Jurkat, Clone E6-1 (cell line): ENCODE results near the gene TSPO2.
A peak's percentile ranks its signal among the peaks of the same experiment; 100 is the strongest.

Source experiments
- DNase-seq: peaks from one replicate; pipeline ENCODE4 v3.0.0-alpha.2; 2011; ENCODE audit warnings: low read depth, low spot score
- H3K4me3 ChIP-seq: 2 replicates; pipeline ENCODE4 v1.5.1; 2011; ENCODE audit warnings: mild to moderate bottlenecking, low read length, control low read depth, moderate library complexity

The TSPO2 gene

DNA sequence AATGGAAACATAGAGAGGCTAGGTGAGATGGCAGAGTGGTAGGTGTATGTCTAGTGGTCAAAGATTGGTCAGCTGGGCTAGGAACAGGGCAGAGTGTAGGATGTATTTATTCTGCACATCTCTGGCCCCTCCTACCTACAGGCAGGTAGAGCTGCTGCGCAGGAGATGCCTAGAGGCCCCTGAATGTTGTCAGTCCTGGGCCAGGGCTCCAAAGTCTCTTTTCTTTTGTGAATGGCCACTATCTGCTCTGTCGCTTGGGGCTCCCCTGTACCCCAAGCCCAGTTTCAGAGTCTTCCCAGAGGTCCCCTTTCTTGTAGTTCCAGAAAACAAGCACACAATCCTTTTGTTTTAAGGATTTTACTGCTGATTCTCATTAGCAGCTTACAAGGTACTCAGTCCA lies 5.0 kb downstream of the TSPO2 start:
- DNase-seq = no peak
- no peak overlapping the region for H3K4me3 ChIP-seq

DNA sequence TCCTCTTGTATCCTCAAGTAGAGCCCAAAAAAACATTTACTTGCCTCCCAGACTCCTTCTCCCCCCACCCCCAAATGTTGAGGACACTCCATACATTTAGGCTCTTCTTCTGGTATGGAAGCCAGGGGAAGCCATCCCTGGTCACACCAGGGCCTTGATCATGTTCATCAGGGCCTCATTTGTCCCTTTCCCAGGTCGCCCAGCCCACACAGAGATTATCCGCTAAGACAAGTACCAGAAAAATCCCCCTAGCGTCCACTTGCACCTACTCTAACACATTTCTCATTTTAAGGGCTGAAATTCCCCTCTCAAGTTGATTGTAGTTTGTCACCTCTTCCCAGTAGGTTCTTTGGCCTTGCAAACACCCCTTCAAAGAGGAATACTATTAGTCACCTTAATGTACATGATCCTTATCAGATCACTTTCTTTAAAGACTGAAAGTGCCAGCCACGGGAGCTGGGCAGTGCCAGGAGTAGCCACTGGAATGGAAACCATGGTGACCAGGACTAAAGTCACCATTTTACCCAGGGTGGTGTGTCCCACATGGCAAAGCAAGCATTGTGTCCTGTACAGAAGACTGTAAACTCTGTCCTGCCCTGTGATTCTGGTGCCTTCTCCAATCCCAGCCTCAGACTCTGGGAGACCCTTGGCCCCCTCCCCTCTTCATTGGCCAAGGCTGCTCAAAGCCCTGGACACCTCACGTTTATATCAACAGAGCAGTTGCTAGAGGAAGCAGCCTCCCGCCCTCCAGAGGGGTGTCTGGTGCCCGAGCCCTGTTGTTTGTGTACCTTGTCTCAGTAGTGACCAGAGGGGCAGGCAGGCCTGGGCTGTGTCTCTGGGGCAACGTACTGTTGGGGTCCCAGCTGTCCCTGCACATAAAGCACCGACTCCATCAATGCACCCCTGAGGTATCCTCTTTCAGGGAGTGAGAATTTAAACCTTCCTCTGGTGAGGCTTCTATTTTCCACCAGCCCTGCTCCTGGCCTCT lies 5.8 kb downstream of the TSPO2 start:
- DNase-seq = no peak
- H3K4me3 ChIP-seq = no peak overlapping the region

DNA sequence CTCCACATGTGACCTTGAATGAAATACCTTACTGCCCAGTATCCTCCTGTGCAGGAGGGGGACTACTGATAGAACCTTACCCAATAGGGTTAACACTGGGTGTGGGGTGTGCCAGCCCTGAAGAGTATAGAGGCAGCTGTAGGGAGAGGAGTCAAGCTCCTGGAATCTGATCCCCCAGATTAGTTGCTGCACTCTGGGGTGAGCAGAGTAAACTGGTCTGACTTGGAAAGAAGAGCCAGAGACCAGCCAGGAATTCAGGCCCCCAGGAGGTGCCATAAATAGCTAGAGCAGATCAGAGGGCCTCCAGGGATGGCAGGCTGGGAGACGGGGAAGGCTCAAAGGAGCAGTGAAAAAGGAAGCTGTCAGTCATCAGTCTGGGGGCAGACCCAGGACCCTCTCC lies 7.3 kb downstream of the TSPO2 start:
- no peak for DNase-seq
- no peak overlapping the region for H3K4me3 ChIP-seq

DNA sequence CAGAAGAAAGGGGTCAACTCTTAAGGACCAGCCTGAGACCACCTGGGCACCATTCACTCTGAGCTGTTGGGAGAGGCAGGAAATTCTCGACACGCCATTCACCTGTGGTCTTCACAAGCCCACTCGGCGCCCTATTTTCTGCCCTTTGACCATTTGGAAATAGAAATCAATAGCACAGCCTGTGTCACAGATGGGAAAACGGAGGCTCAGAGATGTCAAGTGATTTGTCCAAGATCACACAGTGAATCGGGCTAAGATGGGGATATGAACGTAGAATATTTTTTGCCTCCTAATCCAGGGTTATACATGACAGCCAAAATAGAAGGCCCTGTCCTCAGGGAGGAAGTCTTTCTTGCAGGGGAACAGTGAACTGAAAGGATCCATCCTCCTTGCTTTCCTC lies 7.7 kb downstream of the TSPO2 start:
- no peak for DNase-seq
- no peak overlapping the region for H3K4me3 ChIP-seq

DNA sequence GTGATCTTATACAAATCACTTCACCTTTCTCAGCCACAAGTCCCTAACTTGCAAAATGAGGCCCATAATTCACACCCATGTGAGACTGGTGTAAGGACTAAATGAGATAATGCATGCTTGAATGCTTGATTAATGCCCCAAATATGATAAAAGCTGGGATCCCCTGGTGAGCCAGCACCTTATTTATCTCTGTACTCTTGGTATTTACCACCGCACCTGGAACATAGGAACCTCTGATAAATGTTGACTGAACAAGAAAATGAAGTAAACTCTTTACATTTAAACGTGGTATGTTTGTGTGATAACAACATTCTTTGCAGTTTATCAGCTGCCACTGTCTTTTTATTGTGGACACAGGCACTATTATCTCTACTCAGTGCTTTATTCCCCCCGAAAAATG lies 8.3 kb downstream of the TSPO2 start:
- DNase-seq = no peak

DNA sequence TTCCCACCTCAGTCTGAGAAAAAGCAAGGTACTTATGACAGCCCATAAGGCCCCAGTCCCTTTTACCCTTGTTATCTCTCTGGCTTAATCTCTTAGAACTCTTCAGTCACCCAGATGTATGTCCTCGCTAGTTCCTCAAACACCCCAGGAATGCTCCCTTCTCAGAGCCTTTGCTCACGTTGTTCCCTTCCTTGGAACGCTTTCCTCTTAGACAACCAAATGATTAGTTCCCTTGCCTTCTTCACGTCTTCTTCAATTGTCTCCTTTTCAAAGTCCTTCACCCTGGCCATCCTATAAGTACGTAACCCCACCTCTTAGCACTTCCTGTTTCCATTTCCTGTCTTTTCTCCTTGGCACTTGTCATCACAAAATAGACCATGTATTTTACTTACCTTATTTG lies 9.6 kb downstream of the TSPO2 start:
- no peak overlapping the region for H3K4me3 ChIP-seq
- DNase-seq = peak; percentile 41

More for the DNA sequence above, 8.3 kb downstream of the TSPO2 start:
- H3K4me3 ChIP-seq = no peak overlapping the region

DNA sequence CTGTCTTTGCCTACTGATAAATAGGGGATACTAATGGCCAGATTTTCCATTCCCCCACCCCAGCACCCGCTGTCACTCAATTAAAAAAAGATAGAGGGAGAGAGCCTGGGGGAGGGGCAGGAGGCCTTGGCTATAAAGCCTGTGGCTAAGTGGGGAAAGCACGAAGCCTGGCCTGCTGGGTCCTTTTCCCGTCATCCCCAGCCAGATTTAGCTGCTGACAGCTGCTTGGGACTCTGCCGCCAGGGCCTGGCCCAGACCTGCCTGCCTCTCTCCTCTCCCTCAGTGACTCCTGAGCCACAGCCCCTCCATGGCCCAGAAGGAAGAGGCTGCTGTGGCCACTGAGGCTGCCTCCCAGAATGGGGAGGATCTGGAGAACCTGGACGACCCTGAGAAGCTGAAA lies 10.8 kb downstream of the TSPO2 start, which contains the start of gene APOBEC2:
APOBEC2 (plus strand) TSS at position 162 of the 400 bp plus-strand sequence; CDS start at position 308, 146 bp downstream.
- no peak within 1 kb of the TSS for H3K4me3 ChIP-seq
- no peak for DNase-seq

DNA sequence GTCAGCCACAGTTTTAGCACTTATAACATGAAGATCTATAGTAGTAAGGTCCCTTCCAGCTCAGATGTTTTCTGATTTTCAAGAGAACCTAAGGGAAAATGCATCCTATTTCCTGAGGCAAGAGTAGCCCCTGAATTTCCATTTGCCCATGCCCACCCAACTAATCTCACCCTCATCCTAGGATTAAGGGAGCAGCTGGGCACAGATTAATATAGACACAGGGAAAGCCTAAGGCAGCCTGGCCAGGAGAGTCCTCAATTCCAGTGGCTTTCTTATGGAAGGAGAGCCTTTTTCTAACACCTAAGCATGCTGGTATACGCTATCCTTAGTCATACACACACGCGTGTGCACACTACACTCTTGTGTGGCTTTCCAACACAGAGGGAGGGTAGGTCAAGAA lies 12.2 kb downstream of the TSPO2 start:
- DNase-seq = no peak
- no peak overlapping the region for H3K4me3 ChIP-seq

DNA sequence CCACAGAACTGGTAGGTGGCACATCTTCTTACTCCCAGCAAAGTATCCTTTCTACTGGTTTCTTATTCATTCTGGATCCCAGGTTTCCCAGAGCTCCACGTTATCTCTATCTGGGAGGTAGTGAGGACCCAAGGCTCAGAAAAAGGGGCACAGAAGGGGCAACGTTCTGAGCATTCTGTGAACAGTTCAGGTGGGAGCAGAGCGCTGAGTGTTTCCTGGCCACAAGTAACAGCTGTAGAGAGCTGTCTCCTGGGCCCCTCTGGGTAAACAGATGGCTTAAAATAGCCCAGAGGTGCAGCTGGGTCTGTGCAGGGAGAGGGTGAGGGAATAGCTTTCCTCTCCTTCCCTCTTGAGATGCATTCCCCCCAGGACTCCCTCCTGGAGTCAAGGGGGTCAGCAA lies 12.9 kb downstream of the TSPO2 start:
- no peak for DNase-seq
- H3K4me3 ChIP-seq = no peak overlapping the region

DNA sequence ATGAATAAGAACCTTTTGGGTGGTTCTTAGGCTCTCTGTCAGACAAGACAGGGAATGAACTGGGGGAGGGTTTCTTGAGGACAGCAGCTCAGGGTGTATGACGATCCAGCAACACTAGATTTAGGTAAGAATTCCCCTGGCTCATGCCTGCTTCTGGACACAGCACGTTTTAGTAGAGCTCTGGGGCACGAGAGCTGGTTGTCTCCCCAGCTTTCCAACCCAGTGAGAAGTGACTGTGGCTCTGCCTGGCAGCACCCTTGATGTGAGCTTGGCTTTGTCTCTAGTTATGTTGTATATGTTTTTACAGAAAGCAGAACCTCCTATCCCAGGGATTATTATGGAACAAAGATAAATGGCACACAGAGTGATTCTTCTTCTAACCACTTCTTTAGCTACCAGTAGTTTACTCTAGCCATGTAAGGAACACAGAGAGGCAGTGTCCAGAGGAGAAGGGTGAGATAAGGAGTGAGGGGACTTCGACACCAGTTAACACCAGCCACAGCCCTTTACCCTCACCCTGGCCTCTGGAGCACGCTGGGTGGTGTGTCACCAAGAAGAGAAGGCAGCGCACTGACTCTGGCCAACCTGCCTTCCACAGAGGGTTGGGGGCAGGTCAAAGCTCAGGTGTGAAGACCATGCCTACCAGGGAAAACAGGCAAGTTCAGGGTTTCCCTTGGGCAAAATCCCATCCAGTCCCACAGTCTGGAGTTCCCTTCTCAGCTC lies 14.7 kb downstream of the TSPO2 start:
- no peak for DNase-seq
- no peak overlapping the region for H3K4me3 ChIP-seq

DNA sequence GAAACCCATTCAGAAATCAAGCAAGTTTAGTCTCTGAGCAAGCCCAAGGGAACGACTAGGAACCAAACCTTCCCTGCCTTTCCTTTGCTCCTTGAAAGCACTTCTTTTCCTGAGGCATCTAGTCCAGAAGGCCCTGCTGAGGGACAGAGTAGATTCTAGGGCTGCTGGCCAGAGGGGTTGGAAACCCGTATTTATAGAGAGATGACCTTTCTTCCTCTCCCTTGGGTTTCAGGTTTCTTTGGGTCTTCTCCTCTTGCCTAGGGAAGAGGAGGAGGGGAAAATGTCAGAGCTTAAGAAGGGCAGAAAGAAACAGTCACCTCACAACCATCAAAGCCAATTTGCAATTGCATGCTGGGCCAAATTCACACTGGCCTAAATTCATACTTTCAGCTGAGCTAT lies 16.5 kb downstream of the TSPO2 start:
- no peak overlapping the region for H3K4me3 ChIP-seq

DNA sequence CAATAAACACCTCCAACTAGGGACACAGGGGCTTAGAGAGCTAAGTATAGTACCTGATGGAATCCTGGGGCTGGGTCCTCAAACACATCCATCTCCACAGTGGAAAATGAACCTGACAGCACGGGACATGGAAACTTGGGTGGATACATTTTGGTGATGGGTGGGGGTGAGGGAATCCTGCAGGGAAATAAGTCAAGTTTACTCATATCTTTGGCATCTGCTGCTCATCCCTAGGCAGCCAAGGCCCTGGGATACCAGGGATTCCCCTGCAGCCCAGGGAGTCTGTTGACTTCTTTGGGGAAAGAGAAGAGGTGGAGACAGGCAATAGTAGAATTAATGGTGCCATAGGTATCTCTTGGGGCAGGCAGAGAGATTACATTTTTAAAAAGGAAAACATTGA lies 17.3 kb downstream of the TSPO2 start:
- DNase-seq = no peak
- no peak overlapping the region for H3K4me3 ChIP-seq

More for the DNA sequence above, 16.5 kb downstream of the TSPO2 start:
- DNase-seq = no peak

DNA sequence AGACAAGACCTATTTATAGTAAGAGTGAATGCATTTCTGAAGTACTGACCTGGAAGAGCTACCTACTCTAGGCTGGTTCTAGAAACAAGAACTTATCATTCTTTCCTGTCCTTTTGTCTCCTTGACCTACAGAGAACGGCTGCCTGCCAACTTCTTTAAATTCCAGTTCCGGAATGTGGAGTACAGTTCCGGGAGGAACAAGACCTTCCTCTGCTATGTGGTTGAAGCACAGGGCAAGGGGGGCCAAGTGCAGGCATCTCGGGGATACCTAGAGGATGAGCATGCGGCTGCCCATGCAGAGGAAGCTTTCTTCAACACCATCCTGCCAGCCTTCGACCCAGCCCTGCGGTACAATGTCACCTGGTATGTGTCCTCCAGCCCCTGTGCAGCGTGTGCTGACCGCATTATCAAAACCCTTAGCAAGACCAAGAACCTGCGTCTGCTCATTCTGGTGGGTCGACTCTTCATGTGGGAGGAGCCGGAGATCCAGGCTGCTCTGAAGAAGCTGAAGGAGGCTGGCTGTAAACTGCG lies 19.0 kb downstream of the TSPO2 start:
- no peak for DNase-seq
- no peak overlapping the region for H3K4me3 ChIP-seq

DNA sequence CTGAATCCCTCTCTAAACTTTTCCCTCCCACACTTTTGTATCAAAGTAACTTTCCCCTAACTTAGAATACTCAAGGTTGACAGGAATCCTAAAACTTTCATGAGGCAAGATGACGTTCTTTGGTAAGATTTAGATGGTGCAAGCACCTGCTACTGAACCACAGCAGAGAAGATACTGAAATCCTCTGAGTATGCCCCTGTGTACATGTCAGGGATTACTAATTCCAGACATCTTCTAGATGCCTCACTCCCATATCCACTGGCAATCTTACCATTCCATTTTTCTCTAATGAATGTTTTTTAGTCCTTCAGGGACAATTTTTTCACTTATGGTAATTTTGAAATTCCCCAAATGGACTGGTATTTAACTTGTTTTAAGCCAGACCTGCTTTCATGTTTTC lies 19.8 kb downstream of the TSPO2 start:
- no peak overlapping the region for H3K4me3 ChIP-seq
- no peak for DNase-seq

DNA sequence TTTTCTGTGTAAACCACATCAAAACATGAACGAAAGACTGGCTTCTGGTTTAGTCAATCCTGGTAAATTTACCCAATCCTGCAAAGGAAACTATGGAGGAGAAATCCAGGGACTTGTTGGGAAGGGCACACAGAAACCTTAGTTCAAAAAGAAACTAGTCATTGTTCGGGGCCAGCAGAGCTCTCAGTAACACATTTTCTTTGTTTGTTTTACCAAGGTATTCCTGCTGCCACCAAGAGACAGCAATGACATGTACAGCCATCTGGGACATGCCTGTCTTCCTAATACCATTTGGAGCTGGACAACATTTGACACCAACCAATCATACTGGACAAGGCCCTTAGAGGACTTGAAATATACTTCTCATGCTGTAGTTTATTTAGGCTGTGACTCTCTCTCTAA lies 21.6 kb downstream of the TSPO2 start:
- H3K4me3 ChIP-seq = no peak overlapping the region
- no peak for DNase-seq

DNA sequence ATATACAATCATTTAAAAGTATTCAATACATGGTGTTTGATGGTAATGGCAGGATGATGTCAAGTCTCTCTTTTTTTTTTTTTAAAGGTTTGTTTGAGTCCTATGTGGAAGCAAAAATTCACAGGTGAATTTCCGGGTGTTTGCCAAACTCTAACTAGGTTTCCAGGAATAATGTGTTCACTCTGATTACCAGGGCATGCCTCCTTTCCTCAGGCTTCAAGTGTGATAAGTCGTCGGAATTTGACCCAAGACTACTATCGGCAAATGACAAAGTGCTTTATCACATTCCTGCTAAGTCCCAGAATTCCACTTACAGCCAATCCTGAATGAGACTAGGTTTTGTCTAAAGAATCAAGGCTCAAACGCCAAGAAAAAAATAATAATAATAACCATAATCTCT lies 22.6 kb downstream of the TSPO2 start:
- no peak for DNase-seq

DNA sequence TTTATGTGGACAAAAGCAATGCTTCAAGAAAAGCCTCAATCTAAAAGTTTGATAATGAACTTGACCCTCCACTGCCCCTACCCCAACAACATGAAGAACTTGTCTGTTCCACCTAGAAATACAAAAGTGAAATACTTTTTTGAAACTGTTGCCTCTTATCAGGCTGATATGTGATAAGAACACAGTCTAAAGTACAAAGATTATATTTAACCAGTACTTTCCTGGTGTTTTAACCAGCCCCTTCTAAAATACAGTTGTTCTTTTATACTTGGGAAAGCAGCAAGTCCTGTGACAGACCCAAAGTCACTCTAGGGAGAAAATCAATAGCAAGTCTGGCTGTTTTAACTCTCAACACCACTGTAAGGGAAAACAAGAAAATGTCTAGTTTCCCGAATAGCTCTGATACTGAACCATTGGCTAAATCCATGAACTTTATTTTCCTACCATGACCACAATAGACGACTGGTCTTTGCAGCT lies 23.3 kb downstream of the TSPO2 start:
- H3K4me3 ChIP-seq = no peak overlapping the region
- no peak for DNase-seq

More for the DNA sequence above, 22.6 kb downstream of the TSPO2 start:
- H3K4me3 ChIP-seq = no peak overlapping the region

DNA sequence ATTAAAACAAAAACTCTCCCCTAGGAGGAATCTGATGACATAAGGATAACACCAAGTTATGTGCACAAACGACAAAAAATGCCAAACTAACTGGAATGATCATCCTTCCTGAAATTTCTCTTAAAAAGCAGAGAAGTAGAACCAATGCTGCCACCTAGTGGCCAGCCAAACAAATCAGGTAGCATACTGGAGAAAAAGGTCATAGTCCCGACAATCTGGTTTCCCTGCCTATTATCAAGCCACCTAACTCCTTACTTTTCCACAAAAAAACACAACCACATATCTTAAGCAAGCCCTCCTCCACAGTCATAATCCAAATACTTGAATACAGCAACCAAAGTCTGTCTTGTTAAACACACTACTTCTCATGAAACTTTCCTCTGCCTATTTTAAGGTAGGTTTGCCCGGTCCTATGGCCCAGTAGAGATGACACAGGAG lies 24.6 kb downstream of the TSPO2 start:
- DNase-seq = peak; percentile 77
- H3K4me3 ChIP-seq = no peak overlapping the region

DNA sequence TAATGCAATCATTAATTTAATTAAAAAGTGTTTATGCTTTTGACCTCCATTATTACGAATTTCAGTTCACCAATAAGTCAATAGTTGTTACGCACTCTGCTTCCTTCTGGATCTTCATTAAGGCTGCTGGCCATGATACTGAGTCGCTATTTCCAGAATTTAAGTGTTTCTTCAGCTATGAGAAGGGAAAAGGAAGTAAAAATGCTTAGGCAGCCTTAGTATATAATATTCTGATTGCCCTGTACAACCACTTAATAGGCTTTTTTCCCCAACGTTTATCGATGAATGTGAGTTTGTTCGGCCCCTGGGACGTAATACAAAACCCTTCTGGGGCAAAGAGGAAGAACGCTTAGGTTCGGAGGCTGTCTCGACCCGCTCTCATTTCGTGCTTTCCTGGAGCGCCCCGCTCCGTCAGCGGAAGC lies 29.2 kb downstream of the TSPO2 start:
- peak overlapping the region; percentile 88 for H3K4me3 ChIP-seq
- no peak for DNase-seq
